ENCODE measurements around the gene RASD2.

GRCh38 chr22:35589756-35590093, 49.1 kb downstream of the RASD2 start:
- TF ChIP-seq, protein P1, sequence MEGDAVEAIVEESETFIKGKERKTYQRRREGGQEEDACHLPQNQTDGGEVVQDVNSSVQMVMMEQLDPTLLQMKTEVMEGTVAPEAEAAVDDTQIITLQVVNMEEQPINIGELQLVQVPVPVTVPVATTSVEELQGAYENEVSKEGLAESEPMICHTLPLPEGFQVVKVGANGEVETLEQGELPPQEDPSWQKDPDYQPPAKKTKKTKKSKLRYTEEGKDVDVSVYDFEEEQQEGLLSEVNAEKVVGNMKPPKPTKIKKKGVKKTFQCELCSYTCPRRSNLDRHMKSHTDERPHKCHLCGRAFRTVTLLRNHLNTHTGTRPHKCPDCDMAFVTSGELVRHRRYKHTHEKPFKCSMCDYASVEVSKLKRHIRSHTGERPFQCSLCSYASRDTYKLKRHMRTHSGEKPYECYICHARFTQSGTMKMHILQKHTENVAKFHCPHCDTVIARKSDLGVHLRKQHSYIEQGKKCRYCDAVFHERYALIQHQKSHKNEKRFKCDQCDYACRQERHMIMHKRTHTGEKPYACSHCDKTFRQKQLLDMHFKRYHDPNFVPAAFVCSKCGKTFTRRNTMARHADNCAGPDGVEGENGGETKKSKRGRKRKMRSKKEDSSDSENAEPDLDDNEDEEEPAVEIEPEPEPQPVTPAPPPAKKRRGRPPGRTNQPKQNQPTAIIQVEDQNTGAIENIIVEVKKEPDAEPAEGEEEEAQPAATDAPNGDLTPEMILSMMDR (IDR thresholded peaks at IDR 0.05; ENCODE audit: insufficient read depth, low read depth, low read length) = no peak
- TF ChIP-seq EZH2 (IDR thresholded peaks at IDR 0.05; ENCODE audit: insufficient read depth, low read length) = no peak

All from astrocyte (in vitro differentiated cells and primary cell).